GM19043 (cell line): Measurements from ENCODE around the gene TFAP2E.

Experiments used
- ATAC-seq: cut with Tn5 transposase; IDR thresholded peaks from one replicate; pipeline ENCODE4 v1.9.1; 2021; ENCODE audit warnings: low read depth; ENCODE audit not compliant: unreplicated experiment

TFAP2E gene

DNA sequence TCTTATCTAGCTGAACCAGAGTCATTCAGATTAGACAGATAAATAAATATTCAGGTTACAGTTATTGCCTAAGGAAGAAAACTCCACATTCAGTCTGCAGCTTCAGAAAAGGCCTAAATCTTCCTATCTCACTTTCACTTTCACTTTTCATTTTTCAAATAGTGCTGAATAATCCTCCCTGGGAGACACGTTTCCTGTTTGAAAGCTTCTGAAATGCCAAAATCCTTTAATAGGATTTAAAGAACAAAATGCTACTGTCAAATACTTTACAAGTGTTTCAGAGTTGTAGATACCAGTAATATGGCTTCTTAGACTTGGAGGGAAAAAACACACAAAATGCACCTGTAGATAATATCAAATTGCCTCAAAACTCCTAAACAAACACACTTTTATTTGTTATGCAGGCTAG, 64.3 kb downstream of the TFAP2E start:
- ATAC-seq, result no peak

DNA sequence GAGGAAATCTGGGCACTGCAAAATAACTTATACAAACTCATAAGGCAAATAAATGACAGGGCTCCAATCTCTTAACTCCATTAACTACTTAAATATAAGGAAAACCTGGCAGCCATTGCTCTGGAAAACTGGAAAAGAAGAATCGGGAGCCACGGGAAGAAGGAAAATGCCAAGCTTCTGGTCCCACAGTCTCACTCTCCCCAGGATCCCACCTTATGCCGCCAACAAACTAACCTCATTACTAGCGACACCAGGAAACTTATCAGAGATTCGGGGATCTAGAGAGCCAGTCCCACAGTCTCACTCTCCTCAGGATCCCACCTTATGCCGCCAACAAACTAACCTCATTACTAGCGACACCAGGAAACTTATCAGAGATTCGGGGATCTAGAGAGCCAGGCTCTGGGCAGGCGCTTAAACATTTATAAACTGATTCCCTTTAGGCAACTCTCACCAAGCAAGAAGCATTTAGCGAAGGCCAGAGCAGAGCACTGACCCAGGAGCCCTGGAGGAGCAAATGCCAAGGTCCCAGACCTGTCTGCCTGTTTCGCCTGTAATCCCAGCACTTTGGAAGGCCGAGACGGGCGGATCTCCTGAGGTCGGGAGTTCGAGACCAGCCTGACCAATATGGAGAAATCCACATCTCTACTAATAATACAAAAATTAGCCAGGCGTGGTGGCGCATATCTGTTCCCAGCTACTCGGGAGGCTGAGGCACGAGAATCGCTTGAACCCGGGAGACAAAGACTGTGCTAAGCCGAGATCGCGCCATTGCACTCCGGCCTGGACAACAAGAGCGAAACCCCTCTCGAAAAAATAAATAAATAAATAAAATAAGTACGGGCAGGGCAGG, 67.5 kb downstream of the TFAP2E start:
- ATAC-seq, result no peak

DNA sequence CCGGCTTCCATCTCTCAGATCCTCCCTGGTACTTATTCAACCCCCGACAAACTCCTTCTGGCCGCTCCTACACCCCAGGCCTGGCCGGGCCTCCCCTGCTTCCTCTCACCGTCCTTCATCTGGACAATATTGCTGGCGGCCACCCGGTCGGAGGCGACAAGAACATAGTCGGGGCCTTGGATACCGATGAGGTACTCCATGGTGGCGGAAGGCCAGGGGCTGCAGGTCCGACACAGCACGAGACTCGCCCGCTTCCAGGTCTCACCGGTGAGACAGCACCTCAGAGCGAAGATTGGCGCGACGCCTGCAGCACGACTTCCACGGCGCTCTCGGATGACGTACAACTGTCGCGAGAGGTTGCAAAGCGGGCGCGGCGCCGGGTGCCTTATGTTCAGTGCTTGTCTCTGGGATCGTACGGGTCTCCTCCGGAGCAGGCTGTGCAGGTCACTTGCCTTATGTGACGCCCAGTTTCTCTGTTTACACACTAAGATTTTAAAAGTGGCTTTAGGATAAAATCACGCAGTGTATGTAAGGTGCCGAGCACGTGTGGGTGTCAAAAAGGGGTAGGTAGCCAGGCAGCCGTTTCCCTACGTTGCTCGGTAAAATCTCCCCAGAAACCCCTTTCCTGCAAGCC, 68.2 kb downstream of the TFAP2E start, which contains the start of gene PSMB2:
Gene PSMB2, minus strand, starts transcription at position 294 of the 634 bp plus-strand sequence. Its CDS starts 94 bp downstream, at position 200.
- ATAC-seq, result peak; percentile 88

DNA sequence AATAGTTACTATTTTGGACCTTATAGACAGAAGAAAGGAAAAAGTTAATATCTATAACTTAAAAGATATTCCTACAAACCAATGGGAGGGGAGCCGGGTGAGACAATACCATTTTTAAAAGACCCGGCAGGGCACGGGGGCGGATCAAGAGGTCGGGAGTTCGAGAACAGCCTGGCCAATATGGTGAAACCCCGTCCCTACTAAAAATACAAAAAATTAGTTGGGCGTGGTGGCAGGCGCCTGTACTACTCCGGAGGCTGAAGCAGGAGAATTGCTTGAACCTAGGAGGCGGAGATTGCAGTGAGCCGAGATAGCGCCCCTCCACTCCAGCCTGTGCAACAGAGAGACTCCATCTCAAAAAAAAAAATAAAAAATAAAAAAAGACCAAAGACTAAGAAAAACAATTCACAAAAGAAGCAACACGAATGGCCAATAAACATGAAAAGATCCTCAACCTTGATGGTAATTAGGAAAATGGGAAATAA, 69.4 kb downstream of the TFAP2E start:
- no peak for ATAC-seq

DNA sequence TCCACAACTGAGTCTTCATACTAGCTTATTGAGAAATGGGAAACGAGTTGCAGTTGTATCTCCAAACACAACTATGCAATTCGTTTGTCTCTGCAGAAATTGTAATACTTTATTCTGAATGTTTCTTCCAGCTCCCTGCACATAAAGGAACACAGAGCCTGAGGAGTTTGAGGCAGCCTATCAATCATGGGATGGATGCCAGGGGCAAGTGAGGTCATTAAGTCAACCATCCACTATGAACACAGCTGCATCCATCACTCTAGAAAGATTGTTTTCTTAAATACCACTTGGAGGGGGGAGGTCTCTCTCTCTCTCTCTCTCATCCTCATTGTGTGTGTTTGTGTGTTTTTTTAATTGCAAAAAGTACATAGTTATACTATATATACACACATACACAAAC, 71.1 kb downstream of the TFAP2E start:
- no peak for ATAC-seq
